OCI-LY1 (cell line): ENCODE data around the gene CFI.

ENCODE experiments used
- CTCF ChIP-seq: fragments of 200-600 bp; sonication (generic), shearing (Covaris generic); IDR thresholded peaks from 2 replicates; pipeline ENCODE4 v1.5.1; 2017; ENCODE audit warnings: mild to moderate bottlenecking, antibody characterized with exemption, low read length, moderate library complexity, mixed read lengths
- EZH2 ChIP-seq: fragments of 200-600 bp; sonication (generic), shearing (Covaris generic); IDR thresholded peaks from 2 replicates; pipeline ENCODE4 v1.8.0; 2017; ENCODE audit warnings: borderline replicate concordance, mixed run types, mild to moderate bottlenecking, antibody characterized with exemption, low read length, moderate library complexity, mixed read lengths

GRCh38 chr4:109719604-109720003 is 82.2 kb downstream of the CFI start:
- TF ChIP-seq EZH2 (no peak), CTCF (no peak)
